Keratinocyte (primary cell): ENCODE results near the gene PLAC9.

ENCODE experiments used
- CTCF ChIP-seq, 3 experiments: IDR thresholded peaks in 1 of 3; conservative IDR thresholded peaks in 1 of 3; optimal IDR thresholded peaks in 1 of 3; 2 replicates in 2 of 3; 3 replicates in 1 of 3; pipeline versions ENCODE3 to v1.5.1; 2011; ENCODE audit warnings: low read length in 3 of 3, mild to moderate bottlenecking in 3 of 3, moderate library complexity in 2 of 3, control low read depth in 1 of 3, inconsistent platforms in 1 of 3; ENCODE audit not compliant: insufficient read depth in 2 of 3; ENCODE audit errors: extremely low read depth in 1 of 3
- EZH2 ChIP-seq: IDR thresholded peaks from one replicate; pipeline ENCODE4 v1.6.1; 2012; ENCODE audit warnings: inconsistent platforms, mild to moderate bottlenecking, low read length, moderate library complexity

GRCh38 chr10:80139265-80139664 is 6.7 kb downstream of the PLAC9 start:
- no peak for TF ChIP-seq CTCF (optimal IDR thresholded peaks at IDR 0.05 in 1 of 3, IDR thresholded peaks at IDR 0.05 in 1 of 3, conservative IDR thresholded peaks at IDR 0.05 in 1 of 3; ENCODE audit: extremely low read depth in 1 of 3, insufficient read depth in 2 of 3, low read length in 3 of 3)
- no peak for TF ChIP-seq EZH2
